IMR-90 (cell line): ENCODE data around the gene CHI3L1. TPM values are rescaled to one million over a fixed set of nuclear protein-coding genes. Genes with fewer than 3 reads are reported as not detected.

Source experiments
- ATAC-seq: fragments of 200-7000 bp; cut with Tn5 transposase; 2 replicates; pipeline ENCODE4 v1.9.1; 2020; ENCODE audit warnings: low read depth, mild to moderate bottlenecking, moderate library complexity
- BruUV-seq: library from RNA; stranded (reverse); fragments of 400-500 nt; replicated peaks from 2 replicates; lab custom pipeline; 2021; lab: Mats Ljungman, UMichigan
- CTCF ChIA-PET: fragments of 300-600 bp; formaldehyde crosslinking; extraction: SDS; loops from one replicate; lab custom pipeline; 2021; ENCODE audit warnings: antibody characterized with exemption; lab: Yijun Ruan, JAX
- POLR2A ChIA-PET: fragments of 300-600 bp; sonication (Branson Sonifier 250); formaldehyde crosslinking; loops from one replicate; lab custom pipeline; 2022; ENCODE audit warnings: antibody characterized with exemption; ENCODE audit not compliant: unreplicated experiment; lab: Charles Lee
- DNase-seq: peaks from one replicate; pipeline ENCODE4 v3.0.0; 2013
- H2AFZ ChIP-seq: replicated peaks from 2 replicates; pipeline ENCODE3; 2013; ENCODE audit warnings: low read length, mild to moderate bottlenecking; ENCODE audit not compliant: poor library complexity
- H2AK5ac ChIP-seq: 2 replicates; pipeline ENCODE4 v1.6.1; 2013; ENCODE audit warnings: low read depth, low read length, inconsistent platforms
- H2AK9ac ChIP-seq: replicated peaks from 2 replicates; pipeline ENCODE3; 2013; ENCODE audit warnings: mild to moderate bottlenecking, low read depth, low read length, moderate library complexity; ENCODE audit not compliant: poor library complexity
- H2BK120ac ChIP-seq: 2 replicates; pipeline ENCODE4 v1.6.1; 2013; ENCODE audit warnings: low read depth, low read length, inconsistent platforms
- H2BK15ac ChIP-seq: 3 replicates; pipeline ENCODE4 v1.6.1; 2013; ENCODE audit warnings: low read depth, low read length, inconsistent platforms
- H2BK20ac ChIP-seq: 2 replicates; pipeline ENCODE4 v1.6.1; 2013; ENCODE audit warnings: low read depth, mild to moderate bottlenecking, inconsistent platforms, low read length, moderate library complexity
- H2BK5ac ChIP-seq: 2 replicates; pipeline ENCODE4 v1.6.1; 2013; ENCODE audit warnings: mild to moderate bottlenecking, low read depth, low read length, inconsistent platforms; ENCODE audit not compliant: poor library complexity, severe bottlenecking
- H3K14ac ChIP-seq: replicated peaks from 2 replicates; pipeline ENCODE4 v1.6.1; 2013; ENCODE audit warnings: low read depth, low read length, inconsistent platforms
- H3K18ac ChIP-seq: 2 replicates; pipeline ENCODE4 v1.6.1; 2013; ENCODE audit warnings: low read depth, low read length, control low read depth
- H3K23ac ChIP-seq: 2 replicates; pipeline ENCODE4 v1.6.1; 2013; ENCODE audit warnings: low read depth, low read length, inconsistent platforms
- H3K27ac ChIP-seq: 2 replicates; pipeline ENCODE4 v1.5.1; 2013; ENCODE audit warnings: mild to moderate bottlenecking, control low read depth, low read length; ENCODE audit not compliant: insufficient read depth
- H3K27me3 ChIP-seq: 2 replicates; pipeline ENCODE4 v1.6.1; 2013; ENCODE audit warnings: low read length; ENCODE audit not compliant: control insufficient read depth, insufficient read depth
- H3K36me3 ChIP-seq: 2 replicates; pipeline ENCODE4 v1.6.1; 2013; ENCODE audit warnings: low read length, mixed read lengths; ENCODE audit not compliant: control insufficient read depth, insufficient read depth
- H3K4ac ChIP-seq: 2 replicates; pipeline ENCODE4 v1.6.1; 2013; ENCODE audit warnings: low read depth, low read length, inconsistent platforms
- H3K4me1 ChIP-seq: 2 replicates; pipeline ENCODE4 v1.6.1; 2013; ENCODE audit warnings: low read length, mixed read lengths; ENCODE audit not compliant: control insufficient read depth, insufficient read depth
- H3K4me2 ChIP-seq: 2 replicates; pipeline ENCODE4 v1.6.1; 2013; ENCODE audit warnings: low read depth, mild to moderate bottlenecking, control low read depth, low read length, moderate library complexity
- H3K4me3 ChIP-seq: 2 replicates; pipeline ENCODE4 v1.5.1; 2013; ENCODE audit warnings: low read depth, mild to moderate bottlenecking, control low read depth, low read length, moderate library complexity; ENCODE audit not compliant: insufficient read depth
- H3K56ac ChIP-seq: 2 replicates; pipeline ENCODE4 v1.6.1; 2013; ENCODE audit warnings: low read length, inconsistent platforms; ENCODE audit not compliant: insufficient read depth; ENCODE audit errors: extremely low read depth
- H3K79me1 ChIP-seq, 2 experiments: 2 replicates each; pipeline ENCODE4 v1.6.1; 2013; ENCODE audit warnings: low read length in 2 of 2, inconsistent platforms in 1 of 2, low read depth in 1 of 2
- H3K9ac ChIP-seq: 2 replicates; pipeline ENCODE4 v1.6.1; 2013; ENCODE audit warnings: low read depth, low read length, control low read depth
- H3K9me1 ChIP-seq: 2 replicates; pipeline ENCODE4 v1.6.1; 2013; ENCODE audit warnings: low read length, inconsistent platforms; ENCODE audit not compliant: insufficient read depth
- H3K9me3 ChIP-seq: 2 replicates; pipeline ENCODE4 v1.6.1; 2013; ENCODE audit warnings: low read length; ENCODE audit not compliant: control insufficient read depth, insufficient read depth
- H4K20me1 ChIP-seq: 2 replicates; pipeline ENCODE4 v1.6.1; 2013; ENCODE audit warnings: low read length, inconsistent platforms; ENCODE audit not compliant: insufficient read depth
- H4K5ac ChIP-seq: 2 replicates; pipeline ENCODE4 v1.6.1; 2013; ENCODE audit warnings: mild to moderate bottlenecking, low read depth, low read length, control low read depth
- H4K8ac ChIP-seq, 2 experiments: 2 replicates each; pipeline ENCODE4 v1.6.1; 2013; ENCODE audit warnings: low read depth in 2 of 2, low read length in 2 of 2, control low read depth in 1 of 2, inconsistent platforms in 1 of 2
- H4K91ac ChIP-seq: 2 replicates; pipeline ENCODE4 v1.6.1; 2013; ENCODE audit warnings: low read depth, low read length, inconsistent platforms; ENCODE audit not compliant: insufficient read depth
- BHLHE40 ChIP-seq: fragments of 150-350 bp; IDR thresholded peaks from 2 replicates; pipeline ENCODE4 v1.6.1; 2016; ENCODE audit warnings: mild to moderate bottlenecking, low read depth, low read length
- CEBPB ChIP-seq: IDR thresholded peaks from 2 replicates; pipeline ENCODE4 v1.6.1; 2012; ENCODE audit warnings: low read depth, low read length, improper control_type of control experiment
- CHD1 ChIP-seq: IDR thresholded peaks from 2 replicates; pipeline ENCODE4 v1.6.1; 2012; ENCODE audit warnings: low read depth, low read length, improper control_type of control experiment
- FOS ChIP-seq: fragments of 150-350 bp; IDR thresholded peaks from 2 replicates; pipeline ENCODE4 v1.6.1; 2016; ENCODE audit warnings: low read depth, low read length
- MAFK ChIP-seq: IDR thresholded peaks from 2 replicates; pipeline ENCODE4 v1.6.1; 2012; ENCODE audit warnings: low read depth, low read length, improper control_type of control experiment
- MAZ ChIP-seq: IDR thresholded peaks from 2 replicates; pipeline ENCODE4 v1.6.1; 2012; ENCODE audit warnings: low read depth, mild to moderate bottlenecking, low read length, improper control_type of control experiment, moderate library complexity, borderline replicate concordance
- MXI1 ChIP-seq: IDR thresholded peaks from 2 replicates; pipeline ENCODE4 v1.6.1; 2012; ENCODE audit warnings: low read depth, mild to moderate bottlenecking, low read length, moderate library complexity, borderline replicate concordance
- NFE2L2 ChIP-seq: fragments of 150-350 bp; IDR thresholded peaks from 2 replicates; pipeline ENCODE4 v1.6.1; 2016; ENCODE audit warnings: low read depth, mild to moderate bottlenecking, low read length
- POLR2A ChIP-seq: IDR thresholded peaks from 2 replicates; pipeline ENCODE4 v1.6.1; 2012; ENCODE audit warnings: mild to moderate bottlenecking, low read depth, low read length
- RAD21 ChIP-seq: IDR thresholded peaks from 2 replicates; pipeline ENCODE4 v1.6.1; 2012; ENCODE audit warnings: low read length, improper control_type of control experiment
- RCOR1 ChIP-seq: IDR thresholded peaks from 2 replicates; pipeline ENCODE4 v1.6.1; 2012; ENCODE audit warnings: mild to moderate bottlenecking, low read length, improper control_type of control experiment; ENCODE audit not compliant: insufficient replicate concordance
- RFX5 ChIP-seq: IDR thresholded peaks from 2 replicates; pipeline ENCODE4 v1.8.0; 2012; ENCODE audit warnings: low read depth, mild to moderate bottlenecking, low read length, moderate library complexity
- SMC3 ChIP-seq: fragments of 150-350 bp; IDR thresholded peaks from 2 replicates; pipeline ENCODE4 v1.6.1; 2016; ENCODE audit warnings: low read depth, mild to moderate bottlenecking, antibody characterized with exemption, low read length, moderate library complexity
- WGBS, 2 experiments: methylation state at CpG; one replicate each; pipeline versions ENCODE4 v1.1.5 to v1.1.7; 2013; ENCODE audit warnings: missing lambda C conversion rate in 2 of 2; ENCODE audit not compliant: insufficient read length in 1 of 2; ENCODE audit errors: extremely low coverage in 2 of 2; 5-methylcytosine and 5-hydroxymethylcytosine counted together
- dilution Hi-C: fragments of 300-500 bp; cut with HindIII; formaldehyde crosslinking; loops from one replicate; pipeline ENCODE4 v1.14.3; 2018; ENCODE audit warnings: low sequenced_read_pairs; ENCODE audit not compliant: unreplicated experiment
- in situ Hi-C: fragments of 300-500 bp; cut with MboI; formaldehyde crosslinking; loops from 3 replicates; pipeline ENCODE4 v1.14.3; 2019; ENCODE audit warnings: low sequenced_read_pairs, inconsistent platforms, mixed read lengths
- intact Hi-C: fragments of 100-400 bp; cut with micrococcal nuclease; formaldehyde crosslinking; loops from 2 replicates; pipeline ENCODE4 v1.10.0; 2022
- polyA plus RNA-seq, 3 experiments: library from polyadenylated mRNA; depleted of rRNA; stranded (reverse); fragments of >200 nt; gene quantifications; 2 replicates each; pipeline ENCODE4 v1.2.3, GENCODE V29; 2012; ENCODE audit warnings: low replicate concordance in 1 of 3
- total RNA-seq: library from RNA; depleted of rRNA; stranded (reverse); fragments of >200 nt; gene quantifications from 2 replicates; pipeline ENCODE4 v1.2.3, GENCODE V29; 2012
- TF ChIP-seq, protein P1 (sequence below): fragments of 150-350 bp; IDR thresholded peaks from 2 replicates; pipeline ENCODE4 v1.6.1; 2017; ENCODE audit warnings: mild to moderate bottlenecking, antibody characterized with exemption, low read length, low read depth
- TF ChIP-seq, protein P2 (sequence below): fragments of 150-350 bp; IDR thresholded peaks from 2 replicates; pipeline ENCODE4 v1.6.1; 2016; ENCODE audit warnings: low read depth, mild to moderate bottlenecking, low read length, moderate library complexity, borderline replicate concordance
- TF ChIP-seq, protein P3 (sequence below): conservative IDR thresholded peaks from 2 replicates; pipeline ENCODE4 v1.5.1; 2012; ENCODE audit warnings: mild to moderate bottlenecking, low read depth, low read length, improper control_type of control experiment

CHI3L1 gene
- total and polyA plus RNA-seq, 2 of the 4 experiments (the other 2 are of a cell fraction), result 0.17 TPM; not detected in 1

DNA sequence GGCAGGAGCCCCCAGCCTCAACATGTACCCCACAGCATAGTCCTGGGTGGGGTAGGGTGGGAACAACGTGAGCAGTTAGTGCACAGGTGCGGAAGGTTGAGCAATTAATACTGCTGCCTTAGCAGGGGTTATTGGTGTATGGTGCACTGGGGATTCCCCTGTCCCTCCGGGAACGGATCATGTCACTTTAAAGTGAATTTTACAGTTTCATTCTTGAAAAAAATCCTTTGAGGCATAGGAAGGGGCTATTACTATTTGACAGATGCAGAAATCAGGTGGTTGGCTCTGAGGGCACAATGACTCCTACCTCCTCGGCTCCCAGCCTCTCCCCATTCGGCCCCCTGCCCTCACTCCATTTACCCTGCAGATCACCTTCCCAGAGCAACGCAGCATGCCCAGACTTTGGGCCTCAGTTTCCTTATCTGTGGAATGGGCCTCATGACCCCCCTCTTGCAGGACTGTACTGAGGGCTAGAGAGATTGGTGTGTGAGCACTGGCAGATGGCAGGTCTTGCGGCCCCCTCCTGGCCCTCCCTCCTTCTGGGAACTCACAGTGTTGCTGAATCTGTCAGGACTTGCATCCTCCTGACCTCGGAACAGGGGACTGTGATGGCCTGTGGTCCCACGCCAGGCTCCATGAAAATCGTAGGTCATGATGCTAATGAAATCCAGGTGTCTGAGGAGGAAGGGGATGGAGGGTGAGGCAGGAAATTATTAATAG lies 5.7 kb downstream of the CHI3L1 start:
- WGBS, 2 experiments, result 70% methylated on average over 2 of the region's 11 CpGs; no CpG with 5 or more reads in 1 of the 2 experiments
- H2BK15ac ChIP-seq, result no peak overlapping the region
- BruUV-seq, result no TSS peak
- dilution Hi-C loops (no loop called here), intact Hi-C loops (no loop called here), in situ Hi-C loops (no loop called here)
- no peak overlapping the region for H3K18ac ChIP-seq
- 0 out of 2 replicates have a peak overlapping the region, but pooled peaks have one; percentile 9 for H2AK5ac ChIP-seq
- no peaks in the 10 kb centered on the region for H3K36me3 ChIP-seq
- H4K91ac ChIP-seq, result no peak overlapping the region
- POLR2A ChIA-PET, result no interaction called here
- no peak overlapping the region for H4K8ac ChIP-seq
- H4K5ac ChIP-seq, result no peak overlapping the region
- DNase-seq (no peak), ATAC-seq (no peak)
- no peaks in the 10 kb centered on the region for H3K79me1 ChIP-seq
- H2AK9ac ChIP-seq, result no peak overlapping the region
- H2BK20ac ChIP-seq, result no peak overlapping the region
- H2AFZ ChIP-seq, result peak overlapping the region; percentile 21
- no peaks in the 10 kb centered on the region for H3K9me3 ChIP-seq
- no peak overlapping the region for H2BK5ac ChIP-seq
- no peaks in the 10 kb centered on the region for H4K20me1 ChIP-seq
- no peak overlapping the region for H3K14ac ChIP-seq
- H3K4me3 ChIP-seq, result no peak overlapping the region
- peaks cover 22% of the 10 kb centered on the region for H3K4me1 ChIP-seq
- no peak overlapping the region for H3K9ac ChIP-seq
- H3K4me2 ChIP-seq, result no peak overlapping the region
- CTCF ChIA-PET, result no interaction called here
- H3K27ac ChIP-seq, result no peak overlapping the region
- peaks cover 15% of the 10 kb centered on the region; the same call in 1 of the 2 replicates for H3K9me1 ChIP-seq
- H2BK120ac ChIP-seq, result no peak overlapping the region
- H3K4ac ChIP-seq, result no peak overlapping the region
- H3K56ac ChIP-seq, result no peak overlapping the region
- peaks cover 2% of the 10 kb centered on the region; the same call in 1 of the 2 replicates for H3K27me3 ChIP-seq
- TF ChIP-seq MXI1, result no peak
- TF ChIP-seq RFX5, result no peak
- TF ChIP-seq CEBPB, result no peak
- TF ChIP-seq, protein P1, sequence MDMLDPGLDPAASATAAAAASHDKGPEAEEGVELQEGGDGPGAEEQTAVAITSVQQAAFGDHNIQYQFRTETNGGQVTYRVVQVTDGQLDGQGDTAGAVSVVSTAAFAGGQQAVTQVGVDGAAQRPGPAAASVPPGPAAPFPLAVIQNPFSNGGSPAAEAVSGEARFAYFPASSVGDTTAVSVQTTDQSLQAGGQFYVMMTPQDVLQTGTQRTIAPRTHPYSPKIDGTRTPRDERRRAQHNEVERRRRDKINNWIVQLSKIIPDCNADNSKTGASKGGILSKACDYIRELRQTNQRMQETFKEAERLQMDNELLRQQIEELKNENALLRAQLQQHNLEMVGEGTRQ, result no peak
- TF ChIP-seq MAZ, result no peak
- TF ChIP-seq MAFK, result no peak
- TF ChIP-seq SMC3, result no peak
- no peak for TF ChIP-seq CHD1
- no peak for TF ChIP-seq BHLHE40
- TF ChIP-seq, protein P2, sequence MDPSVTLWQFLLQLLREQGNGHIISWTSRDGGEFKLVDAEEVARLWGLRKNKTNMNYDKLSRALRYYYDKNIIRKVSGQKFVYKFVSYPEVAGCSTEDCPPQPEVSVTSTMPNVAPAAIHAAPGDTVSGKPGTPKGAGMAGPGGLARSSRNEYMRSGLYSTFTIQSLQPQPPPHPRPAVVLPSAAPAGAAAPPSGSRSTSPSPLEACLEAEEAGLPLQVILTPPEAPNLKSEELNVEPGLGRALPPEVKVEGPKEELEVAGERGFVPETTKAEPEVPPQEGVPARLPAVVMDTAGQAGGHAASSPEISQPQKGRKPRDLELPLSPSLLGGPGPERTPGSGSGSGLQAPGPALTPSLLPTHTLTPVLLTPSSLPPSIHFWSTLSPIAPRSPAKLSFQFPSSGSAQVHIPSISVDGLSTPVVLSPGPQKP, result no peak
- no peak for TF ChIP-seq RAD21
- TF ChIP-seq POLR2A, result no peak
- no peak for TF ChIP-seq NFE2L2
- no peak for TF ChIP-seq RCOR1
- no peak for TF ChIP-seq FOS
- TF ChIP-seq, protein P3, sequence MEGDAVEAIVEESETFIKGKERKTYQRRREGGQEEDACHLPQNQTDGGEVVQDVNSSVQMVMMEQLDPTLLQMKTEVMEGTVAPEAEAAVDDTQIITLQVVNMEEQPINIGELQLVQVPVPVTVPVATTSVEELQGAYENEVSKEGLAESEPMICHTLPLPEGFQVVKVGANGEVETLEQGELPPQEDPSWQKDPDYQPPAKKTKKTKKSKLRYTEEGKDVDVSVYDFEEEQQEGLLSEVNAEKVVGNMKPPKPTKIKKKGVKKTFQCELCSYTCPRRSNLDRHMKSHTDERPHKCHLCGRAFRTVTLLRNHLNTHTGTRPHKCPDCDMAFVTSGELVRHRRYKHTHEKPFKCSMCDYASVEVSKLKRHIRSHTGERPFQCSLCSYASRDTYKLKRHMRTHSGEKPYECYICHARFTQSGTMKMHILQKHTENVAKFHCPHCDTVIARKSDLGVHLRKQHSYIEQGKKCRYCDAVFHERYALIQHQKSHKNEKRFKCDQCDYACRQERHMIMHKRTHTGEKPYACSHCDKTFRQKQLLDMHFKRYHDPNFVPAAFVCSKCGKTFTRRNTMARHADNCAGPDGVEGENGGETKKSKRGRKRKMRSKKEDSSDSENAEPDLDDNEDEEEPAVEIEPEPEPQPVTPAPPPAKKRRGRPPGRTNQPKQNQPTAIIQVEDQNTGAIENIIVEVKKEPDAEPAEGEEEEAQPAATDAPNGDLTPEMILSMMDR, result no peak
- H3K23ac ChIP-seq, result no peak overlapping the region
